Stimulated activated CD8-positive, alpha-beta memory T cell treated with anti-CD3 and anti-CD28 coated beads, Interleukin-12 subunit alpha, Interleukin-12 subunit beta, amount 100 ng/mL, for 1 hour (primary cell): ENCODE measurements around the gene RACK1.

ENCODE experiments used
- DNase-seq: peaks from one replicate; pipeline ENCODE4 v3.0.0-alpha.2; 2020; ENCODE audit warnings: low read depth

Gene RACK1

GRCh38 chr5:181259283-181259682 is 15.6 kb upstream of the RACK1 start:
- no peak for DNase-seq

GRCh38 chr5:181258576-181258975 is 14.9 kb upstream of the RACK1 start:
- DNase-seq, result no peak

GRCh38 chr5:181255836-181256578 is 12.3 kb upstream of the RACK1 start:
- no peak for DNase-seq

GRCh38 chr5:181255276-181255675 is 11.6 kb upstream of the RACK1 start:
- no peak for DNase-seq

- no peak for DNase-seq
These were observed 4.6 kb upstream of the RACK1 start for GRCh38 chr5:181248277-181248676.

- DNase-seq, result peak; percentile 59
These were observed 2.8 kb upstream of the RACK1 start for GRCh38 chr5:181246276-181247049.

GRCh38 chr5:181245427-181246275 is 1.9 kb upstream of the RACK1 start:
- no peak for DNase-seq

- DNase-seq, result no peak
These were observed 615 bp downstream of the RACK1 start for GRCh38 chr5:181243018-181243563.

- no peak for DNase-seq
These were observed 1.7 kb downstream of the RACK1 start for GRCh38 chr5:181242031-181242451.

- DNase-seq, result no peak
These were observed 2.2 kb downstream of the RACK1 start for GRCh38 chr5:181241393-181241975.

GRCh38 chr5:181239062-181239663 is 4.5 kb downstream of the RACK1 start:
- DNase-seq, result no peak

GRCh38 chr5:181237729-181238385 is 5.8 kb downstream of the RACK1 start:
- DNase-seq, result no peak

GRCh38 chr5:181236954-181237641 is 6.6 kb downstream of the RACK1 start:
- no peak for DNase-seq

GRCh38 chr5:181236471-181236870 is 7.2 kb downstream of the RACK1 start:
- DNase-seq, result no peak

- no peak for DNase-seq
These were observed 7.9 kb downstream of the RACK1 start for GRCh38 chr5:181235689-181236366.

- no peak for DNase-seq
These were observed 8.4 kb downstream of the RACK1 start for GRCh38 chr5:181235323-181235688.

- no peak for DNase-seq
These were observed 9.0 kb downstream of the RACK1 start for GRCh38 chr5:181234455-181235306.

- no peak for DNase-seq
These were observed 9.8 kb downstream of the RACK1 start for GRCh38 chr5:181233801-181234454.
